Left hindlimb (tissue), 1 donor: ENCODE measurements around the gene CAPN5.
A peak's percentile ranks its signal among the peaks of the same experiment; 100 is the strongest.

ENCODE experiments used
- DNase-seq: peaks from one replicate; pipeline ENCODE4 v3.0.0-alpha.2; 2018

Gene CAPN5

GRCh38 chr11:77121876-77122575, 55.3 kb downstream of the CAPN5 start:
- no peak for DNase-seq

DNA sequence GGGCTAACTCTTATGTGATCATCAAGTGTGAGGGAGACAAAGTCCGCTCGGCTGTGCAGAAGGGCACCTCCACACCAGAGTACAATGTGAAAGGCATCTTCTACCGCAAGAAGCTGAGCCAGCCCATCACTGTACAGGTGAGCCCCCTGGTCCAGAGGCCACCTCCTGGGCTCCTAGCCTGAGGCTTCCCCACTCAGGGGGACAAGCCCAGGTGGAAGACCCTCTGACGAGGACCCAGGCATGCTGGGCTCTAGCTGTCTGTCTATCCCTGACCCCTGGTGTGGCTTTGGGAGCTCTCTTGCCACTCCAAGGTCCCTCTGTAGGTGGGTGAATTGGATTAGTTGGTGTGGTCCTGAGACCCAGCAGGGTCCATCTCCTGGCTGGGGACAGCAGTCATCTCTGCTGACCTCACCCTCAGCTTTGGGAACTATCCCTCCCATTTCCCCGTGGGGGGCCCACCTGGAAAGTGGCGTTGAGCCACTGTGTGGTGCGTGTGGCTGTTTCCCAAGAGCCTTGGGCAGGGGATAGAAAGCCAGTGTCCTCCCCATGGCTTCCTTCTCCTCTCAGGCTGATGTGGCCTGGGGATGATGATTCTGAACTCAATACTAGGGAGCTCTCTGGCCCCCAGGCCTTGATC, 55.9 kb downstream of the CAPN5 start:
- no peak for DNase-seq

DNA sequence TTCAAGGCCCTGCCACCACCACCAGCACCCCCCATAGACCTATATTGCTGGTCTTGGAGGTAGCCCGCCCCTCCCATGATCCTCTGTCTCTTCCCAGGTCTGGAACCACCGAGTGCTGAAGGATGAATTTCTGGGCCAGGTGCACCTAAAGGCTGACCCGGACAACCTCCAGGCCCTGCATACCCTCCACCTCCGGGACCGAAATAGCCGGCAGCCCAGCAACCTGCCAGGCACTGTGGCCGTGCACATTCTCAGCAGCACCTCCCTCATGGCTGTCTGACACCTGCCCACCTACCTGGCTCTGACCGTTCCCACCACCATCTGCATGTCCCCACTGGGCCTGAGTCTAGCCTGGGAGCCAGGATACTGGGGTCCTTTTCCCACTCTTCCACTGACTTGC, 56.8 kb downstream of the CAPN5 start:
- no peak for DNase-seq

GRCh38 chr11:77124041-77124440, 57.3 kb downstream of the CAPN5 start:
- no peak for DNase-seq

DNA sequence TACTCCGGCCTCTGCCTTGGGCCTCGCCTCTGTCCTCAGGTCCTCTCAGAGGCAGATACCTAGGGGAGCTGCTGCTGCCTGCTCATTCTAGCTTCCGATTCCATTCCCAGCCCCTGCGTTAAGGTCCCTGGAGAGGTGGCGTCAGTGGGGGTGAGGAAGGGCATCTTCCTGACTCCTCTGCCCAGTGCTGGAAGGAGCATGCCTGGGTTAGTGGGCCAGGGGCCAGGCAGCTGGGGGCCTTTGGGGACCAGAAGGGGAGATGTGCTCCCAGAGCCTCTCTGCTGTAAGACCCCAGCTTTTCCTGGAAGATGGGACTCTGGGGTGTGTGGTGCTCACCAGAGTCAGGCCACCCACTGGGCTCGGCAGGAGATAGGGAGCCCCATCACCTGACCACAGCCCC, 57.7 kb downstream of the CAPN5 start:
- DNase-seq, result no peak

- DNase-seq, result no peak
Observed at GRCh38 chr11:77125191-77125590, 58.4 kb downstream of the CAPN5 start.

- DNase-seq, result no peak
Observed at GRCh38 chr11:77125695-77126094, 58.9 kb downstream of the CAPN5 start.

DNA sequence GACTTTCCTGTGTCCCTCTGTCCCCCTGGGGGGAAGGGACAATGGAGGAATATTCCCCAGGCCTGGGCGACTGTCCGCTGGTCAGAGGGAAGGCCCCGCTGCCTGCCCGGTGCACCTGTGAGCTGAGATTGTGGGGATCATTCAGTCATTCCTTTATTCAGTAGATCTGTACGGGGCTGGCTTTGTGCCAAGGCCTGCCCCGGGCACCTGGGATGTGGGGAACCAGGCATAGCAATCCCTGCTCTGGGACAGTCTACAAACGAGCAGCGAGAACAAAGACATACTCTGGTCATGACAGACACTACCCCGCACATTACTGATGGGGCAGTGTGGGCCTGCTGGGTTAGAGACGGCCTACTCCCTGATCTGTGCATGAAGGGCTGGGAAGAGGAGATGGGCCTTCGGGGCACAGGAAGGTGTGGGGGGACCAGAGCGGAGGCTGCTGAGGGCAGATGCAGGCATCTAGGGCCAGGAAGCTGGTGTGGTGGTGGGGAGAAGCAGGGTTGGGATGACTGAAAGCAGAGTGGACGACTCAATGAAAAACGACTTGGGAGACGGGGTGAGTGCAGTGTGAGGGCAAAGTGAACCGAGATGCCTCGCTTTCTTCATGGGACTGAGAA, 59.5 kb downstream of the CAPN5 start:
- no peak for DNase-seq

GRCh38 chr11:77126861-77127234, 60.1 kb downstream of the CAPN5 start:
- DNase-seq, result no peak

- DNase-seq, result peak; percentile 66
Observed at GRCh38 chr11:77127235-77127911, 60.6 kb downstream of the CAPN5 start.

DNA sequence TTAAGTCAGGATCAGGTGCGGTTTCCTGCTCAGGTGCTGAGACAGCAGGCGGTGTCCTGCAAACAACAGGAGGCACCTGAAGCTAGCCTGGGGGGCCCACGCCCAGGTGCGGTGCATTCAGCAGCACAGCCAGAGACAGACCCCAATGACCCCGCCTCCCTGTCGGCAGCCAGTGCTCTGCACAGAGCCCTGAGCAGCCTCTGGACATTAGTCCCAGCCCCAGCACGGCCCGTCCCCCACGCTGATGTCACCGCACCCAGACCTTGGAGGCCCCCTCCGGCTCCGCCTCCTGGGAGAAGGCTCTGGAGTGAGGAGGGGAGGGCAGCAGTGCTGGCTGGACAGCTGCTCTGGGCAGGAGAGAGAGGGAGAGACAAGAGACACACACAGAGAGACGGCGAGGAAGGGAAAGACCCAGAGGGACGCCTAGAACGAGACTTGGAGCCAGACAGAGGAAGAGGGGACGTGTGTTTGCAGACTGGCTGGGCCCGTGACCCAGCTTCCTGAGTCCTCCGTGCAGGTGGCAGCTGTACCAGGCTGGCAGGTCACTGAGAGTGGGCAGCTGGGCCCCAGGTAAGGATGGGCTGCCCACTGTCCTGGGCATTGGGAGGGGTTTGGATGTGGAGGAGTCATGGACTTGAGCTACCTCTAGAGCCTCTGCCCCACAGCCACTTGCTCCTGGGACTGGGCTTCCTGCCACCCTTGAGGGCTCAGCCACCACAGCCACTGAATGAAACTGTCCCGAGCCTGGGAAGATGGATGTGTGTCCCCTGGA, 61.3 kb downstream of the CAPN5 start, which contains the start of gene MYO7A:
MYO7A (plus strand) TSS at position 327 of the 772 bp plus-strand sequence. CDS start 2,389 bp downstream, outside the sequence.
- peak; percentile 70 for DNase-seq

DNA sequence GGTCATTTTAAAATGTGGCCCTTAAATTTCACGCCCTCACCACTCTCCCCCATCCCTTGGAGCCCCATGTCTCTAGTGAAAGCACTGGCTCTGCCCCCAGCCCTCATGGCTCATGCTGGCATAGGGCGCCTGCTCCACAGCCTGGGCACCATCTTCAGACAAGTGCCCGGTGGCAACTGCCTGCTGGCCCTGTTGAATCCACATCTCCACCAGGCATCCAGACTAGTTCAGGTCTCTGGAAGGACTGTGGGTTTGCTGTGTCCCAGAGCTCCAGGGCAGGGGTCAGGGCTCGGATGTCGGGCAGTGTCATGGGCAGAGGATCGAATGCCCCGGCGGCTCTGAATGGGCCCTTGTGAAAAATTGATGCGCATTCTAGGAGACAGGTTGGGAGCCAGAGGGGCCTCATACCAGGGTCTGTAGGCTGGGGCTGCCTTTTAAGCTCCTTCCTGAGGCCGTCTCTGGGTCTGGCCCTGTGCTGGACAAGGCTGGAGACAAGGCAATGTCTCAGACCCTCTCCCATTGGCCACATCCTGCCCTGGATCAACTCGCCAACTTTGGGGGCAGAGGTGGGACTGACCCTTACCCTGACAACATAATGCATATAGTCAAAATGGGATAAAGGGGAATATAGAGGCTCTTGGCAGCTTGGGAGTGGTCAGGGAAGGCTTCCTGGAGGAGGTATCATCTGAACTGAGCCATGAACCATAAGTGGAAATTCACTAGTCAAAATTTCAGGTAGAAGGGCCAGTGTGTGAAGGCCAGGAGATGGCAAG, 62.5 kb downstream of the CAPN5 start:
- DNase-seq, result no peak

- no peak for DNase-seq
Observed at GRCh38 chr11:77129842-77130756, 63.3 kb downstream of the CAPN5 start.

- no peak for DNase-seq
Observed at GRCh38 chr11:77130763-77131513, 64.2 kb downstream of the CAPN5 start.

GRCh38 chr11:77131560-77131959, 64.8 kb downstream of the CAPN5 start:
- no peak for DNase-seq

DNA sequence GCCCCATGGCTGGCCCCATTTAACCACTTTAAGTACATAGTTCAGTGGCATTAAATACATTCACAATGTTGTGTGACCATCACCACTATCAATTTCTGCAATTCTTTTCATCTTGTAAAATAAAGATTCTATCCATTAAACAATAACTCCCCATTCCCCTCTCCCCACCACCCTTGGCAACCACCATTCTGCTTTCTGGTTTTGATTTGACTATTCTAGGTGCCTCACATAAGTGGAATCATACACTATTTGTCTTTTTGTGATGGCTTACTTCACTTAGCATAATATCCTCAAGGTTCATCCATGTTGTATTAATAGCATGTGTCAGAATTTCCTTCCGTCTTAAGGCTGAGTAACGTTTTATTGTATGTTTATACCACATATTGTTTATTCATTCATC, 68.3 kb downstream of the CAPN5 start:
- DNase-seq, result no peak

- DNase-seq, result no peak
Observed at GRCh38 chr11:77136074-77136473, 69.3 kb downstream of the CAPN5 start.

GRCh38 chr11:77136784-77137420, 70.1 kb downstream of the CAPN5 start:
- DNase-seq, result no peak

GRCh38 chr11:77137421-77137820, 70.7 kb downstream of the CAPN5 start:
- no peak for DNase-seq
